ENCODE data around the gene JARID2. TPM values are rescaled to one million over a fixed set of nuclear protein-coding genes. Genes with fewer than 3 reads are reported as not detected.

The JARID2 gene
- 10 to 100 TPM; 10.5 to 13.9 (median 11.5) TPM for total RNA-seq

- intact Hi-C loops (cut with DNase I; ENCODE audit: low total_unique reads): no loop called here
- Histone ChIP-seq H3K27me3 (no peaks in the 10 kb centered on the region), H3K4me3 (peak within 1 kb of the TSS; percentile 77 to 95 (median 92)), H3K27ac (peak within 1 kb of the TSS; percentile 96 to 98), H3K4me1 (no peaks in the 10 kb centered on the region), H3K9me3 (no peaks in the 10 kb centered on the region), H3K36me3 (no peaks in the 10 kb centered on the region)
- DNase-seq (ENCODE audit: low spot score in 2 of 2): peak; percentile 97 to 99
- TF ChIP-seq CTCF (IDR thresholded peaks at IDR 0.05) (peak in 2 of 3 donors; percentile 10 to 29), POLR2AphosphoS5 (IDR thresholded peaks at IDR 0.05) (peak; percentile 57 to 79 (median 58)), POLR2A (IDR thresholded peaks at IDR 0.05) (no peak)
These were observed at the start of gene JARID2 for GRCh38 chr6:15245361-15246216. Gene JARID2 (plus strand): TSS chr6:15246069. CDS start chr6:15246540, 471 bp downstream.

- no peaks in the 10 kb centered on the region for H3K4me1 ChIP-seq
- intact Hi-C loops (cut with DNase I; ENCODE audit: low total_unique reads): no loop called here
- H3K36me3 ChIP-seq: no peaks in the 10 kb centered on the region
- no peaks in the 10 kb centered on the region for H3K27me3 ChIP-seq
- TF ChIP-seq POLR2A (IDR thresholded peaks at IDR 0.05) (no peak), POLR2AphosphoS5 (IDR thresholded peaks at IDR 0.05) (no peak), CTCF (IDR thresholded peaks at IDR 0.05) (no peak)
- no peaks in the 10 kb centered on the region for H3K9me3 ChIP-seq
- H3K27ac ChIP-seq: no peak overlapping the region
- H3K4me3 ChIP-seq: no peak overlapping the region
- DNase-seq (ENCODE audit: low spot score in 2 of 2): no peak
These were observed 45.8 kb upstream of the JARID2 start for GRCh38 chr6:15200087-15200486.

GRCh38 chr6:15205321-15205720 lies 40.5 kb upstream of the JARID2 start:
- H3K27ac ChIP-seq: no peak overlapping the region
- H3K9me3 ChIP-seq: no peaks in the 10 kb centered on the region
- TF ChIP-seq POLR2AphosphoS5 (IDR thresholded peaks at IDR 0.05) (no peak), CTCF (IDR thresholded peaks at IDR 0.05) (no peak), POLR2A (IDR thresholded peaks at IDR 0.05) (no peak)
- no peaks in the 10 kb centered on the region for H3K36me3 ChIP-seq
- H3K27me3 ChIP-seq: no peaks in the 10 kb centered on the region
- no peak for DNase-seq (ENCODE audit: low spot score in 2 of 2)
- no peak overlapping the region for H3K4me3 ChIP-seq
- H3K4me1 ChIP-seq: no peaks in the 10 kb centered on the region
- intact Hi-C loops (cut with DNase I; ENCODE audit: low total_unique reads): no loop called here

GRCh38 chr6:15206887-15207286 lies 39.0 kb upstream of the JARID2 start:
- H3K9me3 ChIP-seq: no peaks in the 10 kb centered on the region
- no peaks in the 10 kb centered on the region for H3K4me1 ChIP-seq
- no peak overlapping the region for H3K4me3 ChIP-seq
- no peak overlapping the region for H3K27ac ChIP-seq
- TF ChIP-seq POLR2AphosphoS5 (IDR thresholded peaks at IDR 0.05) (no peak), CTCF (IDR thresholded peaks at IDR 0.05) (no peak), POLR2A (IDR thresholded peaks at IDR 0.05) (no peak)
- no peak for DNase-seq (ENCODE audit: low spot score in 2 of 2)
- intact Hi-C loops (cut with DNase I; ENCODE audit: low total_unique reads): no loop called here
- H3K27me3 ChIP-seq: no peaks in the 10 kb centered on the region
- no peaks in the 10 kb centered on the region for H3K36me3 ChIP-seq

- intact Hi-C loops (cut with DNase I; ENCODE audit: low total_unique reads): no loop called here
- no peak for DNase-seq (ENCODE audit: low spot score in 2 of 2)
- H3K36me3 ChIP-seq: no peaks in the 10 kb centered on the region
- H3K27me3 ChIP-seq: no peaks in the 10 kb centered on the region
- no peaks in the 10 kb centered on the region for H3K4me1 ChIP-seq
- no peak overlapping the region for H3K27ac ChIP-seq
- H3K9me3 ChIP-seq: no peaks in the 10 kb centered on the region
- TF ChIP-seq POLR2A (IDR thresholded peaks at IDR 0.05): no peak
- TF ChIP-seq CTCF (IDR thresholded peaks at IDR 0.05): no peak
- no peak for TF ChIP-seq POLR2AphosphoS5 (IDR thresholded peaks at IDR 0.05)
- H3K4me3 ChIP-seq: no peak overlapping the region
These were observed 37.9 kb upstream of the JARID2 start for GRCh38 chr6:15207923-15208322.

Data from breast epithelium (tissue), 4 donors.